Glutamatergic neuron (in vitro differentiated cells): ENCODE measurements around the gene LYRM7. TPM values are rescaled to one million over a fixed set of nuclear protein-coding genes. Genes with fewer than 3 reads are reported as not detected.
A peak's percentile ranks its signal among the peaks of the same experiment; 100 is the strongest.
"Not testable (repeated sequence)": the region's sequence is repeated elsewhere in the genome, so short reads cannot be mapped to it uniquely, and the experiment has no call there.

Experiments used
- DNase-seq: peaks from one replicate; pipeline ENCODE4 v3.0.0; 2022
- H3K27ac Mint-ChIP-seq: one replicate; pipeline ENCODE4 v1.8.0; 2020; ENCODE audit warnings: mild to moderate bottlenecking, mixed read lengths, inconsistent platforms; ENCODE audit not compliant: unreplicated experiment
- H3K27me3 Mint-ChIP-seq: one replicate; pipeline ENCODE4 v1.8.0; 2020; ENCODE audit warnings: mild to moderate bottlenecking, moderate library complexity, mixed read lengths, inconsistent platforms; ENCODE audit not compliant: unreplicated experiment
- H3K36me3 Mint-ChIP-seq: one replicate; pipeline ENCODE4 v1.8.0; 2020; ENCODE audit warnings: mild to moderate bottlenecking, mixed read lengths, inconsistent platforms; ENCODE audit not compliant: unreplicated experiment
- H3K4me1 Mint-ChIP-seq: one replicate; pipeline ENCODE4 v1.8.0; 2020; ENCODE audit warnings: mild to moderate bottlenecking, low read depth, mixed read lengths, inconsistent platforms; ENCODE audit not compliant: unreplicated experiment
- H3K4me3 Mint-ChIP-seq: one replicate; pipeline ENCODE4 v1.8.0; 2020; ENCODE audit warnings: mild to moderate bottlenecking, mixed read lengths, inconsistent platforms; ENCODE audit not compliant: unreplicated experiment
- H3K9me3 Mint-ChIP-seq: one replicate; pipeline ENCODE4 v1.8.0; 2020; ENCODE audit warnings: mild to moderate bottlenecking, moderate library complexity, mixed read lengths, inconsistent platforms; ENCODE audit not compliant: unreplicated experiment
- CTCF ChIP-seq: fragments of 200-600 bp; sonication (generic); IDR thresholded peaks from one replicate; pipeline ENCODE4 v1.5.0; 2021; ENCODE audit not compliant: partially characterized antibody, unreplicated experiment
- total RNA-seq: library from RNA; stranded (reverse); fragmentation: NEBNext Ultra II Directional; extraction: Animal tissue kit (Norgen Biotek cat#: 25700); gene quantifications from one replicate; pipeline ENCODE4 v1.2.1, GENCODE V29; 2021; ENCODE audit not compliant: unreplicated experiment

The LYRM7 gene
- total RNA-seq, 1 donor from 2014 or later: 6.4 TPM

- Mint-ChIP-seq H3K4me3 (no peak overlapping the region), H3K4me1 (no peaks in the 10 kb centered on the region), H3K9me3 (no peaks in the 10 kb centered on the region), H3K27ac (peak overlapping the region; percentile 20), H3K36me3 (no peaks in the 10 kb centered on the region), H3K27me3 (no peaks in the 10 kb centered on the region)
- no peak for DNase-seq
- TF ChIP-seq CTCF: no peak
Measured at GRCh38 chr5:131193106-131193505, 22.4 kb downstream of the LYRM7 start.

- not testable (repeated sequence) for H3K4me1 Mint-ChIP-seq, H3K27me3 Mint-ChIP-seq, H3K4me3 Mint-ChIP-seq, H3K36me3 Mint-ChIP-seq, H3K27ac Mint-ChIP-seq, H3K9me3 Mint-ChIP-seq, DNase-seq
Measured at GRCh38 chr5:131193897-131194296, 23.2 kb downstream of the LYRM7 start.

GRCh38 chr5:131194725-131195124, 24.0 kb downstream of the LYRM7 start:
- H3K27ac Mint-ChIP-seq: no peak overlapping the region
- H3K27me3 Mint-ChIP-seq: no peaks in the 10 kb centered on the region
- DNase-seq: no peak
- H3K4me3 Mint-ChIP-seq: no peak overlapping the region
- H3K9me3 Mint-ChIP-seq: no peaks in the 10 kb centered on the region
- H3K36me3 Mint-ChIP-seq: no peaks in the 10 kb centered on the region
- no peaks in the 10 kb centered on the region for H3K4me1 Mint-ChIP-seq
- no peak for TF ChIP-seq CTCF

GRCh38 chr5:131195696-131196095, 25.0 kb downstream of the LYRM7 start:
- Mint-ChIP-seq H3K27ac (no peak overlapping the region), H3K27me3 (no peaks in the 10 kb centered on the region), H3K36me3 (no peaks in the 10 kb centered on the region), H3K4me1 (no peaks in the 10 kb centered on the region), H3K9me3 (no peaks in the 10 kb centered on the region), H3K4me3 (no peak overlapping the region)
- no peak for DNase-seq
- no peak for TF ChIP-seq CTCF

GRCh38 chr5:131196331-131196730, 25.6 kb downstream of the LYRM7 start:
- Mint-ChIP-seq H3K27ac (no peak overlapping the region), H3K4me1 (no peaks in the 10 kb centered on the region), H3K9me3 (no peaks in the 10 kb centered on the region), H3K27me3 (no peaks in the 10 kb centered on the region), H3K4me3 (no peak overlapping the region), H3K36me3 (no peaks in the 10 kb centered on the region)
- TF ChIP-seq CTCF: no peak
- DNase-seq: no peak

GRCh38 chr5:131198625-131199024, 27.9 kb downstream of the LYRM7 start:
- Mint-ChIP-seq H3K27me3 (no peaks in the 10 kb centered on the region), H3K9me3 (no peaks in the 10 kb centered on the region), H3K36me3 (no peaks in the 10 kb centered on the region), H3K4me3 (no peak overlapping the region), H3K27ac (no peak overlapping the region), H3K4me1 (no peaks in the 10 kb centered on the region)
- TF ChIP-seq CTCF: no peak
- DNase-seq: no peak
